ENCODE results near the gene PABPN1L.
"Not testable (repeated sequence)": the region's sequence is repeated elsewhere in the genome, so short reads cannot be mapped to it uniquely, and the experiment has no call there.

The PABPN1L gene

DNA sequence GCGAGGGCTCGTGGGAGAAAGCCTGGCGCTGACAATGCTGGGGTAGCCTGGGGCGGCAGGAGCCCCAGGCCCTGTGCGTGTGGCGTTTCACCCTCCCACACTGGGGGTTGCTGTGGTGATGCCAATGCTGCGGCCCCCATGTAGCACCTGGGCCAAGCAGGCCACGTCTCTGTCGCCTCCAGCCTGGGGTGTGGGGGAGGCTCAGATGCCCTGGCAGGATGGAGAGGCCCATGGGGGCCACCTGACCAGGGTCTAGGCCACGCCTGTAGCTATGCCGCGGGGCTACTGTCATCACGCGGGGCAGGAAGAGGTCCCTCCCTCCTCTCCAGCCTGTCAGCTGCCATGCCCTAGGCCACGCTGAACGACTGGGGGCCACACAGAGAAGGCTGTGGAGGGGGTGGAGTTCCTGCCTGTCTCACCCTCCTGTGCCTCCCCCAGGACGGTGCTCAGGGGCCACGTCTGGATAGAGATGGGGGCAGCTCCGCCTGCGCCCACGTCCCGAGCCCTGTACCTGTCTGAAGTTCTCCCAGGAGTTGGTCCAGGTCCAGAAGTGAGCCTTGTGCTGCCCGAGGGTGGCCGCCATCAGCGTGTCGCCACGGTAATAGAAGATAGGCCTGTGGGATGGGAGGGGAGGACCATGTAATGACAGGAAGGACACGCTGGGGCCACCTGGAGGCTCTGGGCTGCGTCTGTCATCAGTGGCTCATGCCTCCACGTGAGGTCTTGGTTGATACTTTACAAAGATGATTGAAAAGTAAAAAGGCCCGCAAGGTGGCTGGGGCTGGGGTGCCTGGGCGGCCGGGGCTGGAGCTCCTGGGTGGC lies 42.0 kb downstream of the PABPN1L start:
- DNase-seq: no peak

DNA sequence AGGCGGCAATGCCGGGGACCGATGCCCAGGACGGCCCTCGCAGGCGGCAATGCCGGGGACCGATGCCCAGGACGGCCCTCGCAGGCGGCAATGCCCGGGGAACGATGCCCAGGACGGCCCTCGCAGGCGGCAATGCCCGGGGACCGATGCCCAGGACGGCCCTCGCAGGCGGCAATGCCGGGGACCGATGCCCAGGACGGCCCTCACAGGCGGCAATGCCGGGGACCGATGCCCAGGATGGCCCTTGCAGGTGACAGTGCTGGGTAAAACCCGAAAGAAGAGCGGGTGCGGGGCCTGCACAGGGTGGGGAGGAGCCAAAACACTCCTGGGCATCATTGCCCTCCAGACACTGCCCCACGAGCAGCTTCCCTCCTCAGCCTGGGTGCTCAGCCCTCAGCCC lies 42.8 kb downstream of the PABPN1L start:
- not testable (repeated sequence) for DNase-seq

DNA sequence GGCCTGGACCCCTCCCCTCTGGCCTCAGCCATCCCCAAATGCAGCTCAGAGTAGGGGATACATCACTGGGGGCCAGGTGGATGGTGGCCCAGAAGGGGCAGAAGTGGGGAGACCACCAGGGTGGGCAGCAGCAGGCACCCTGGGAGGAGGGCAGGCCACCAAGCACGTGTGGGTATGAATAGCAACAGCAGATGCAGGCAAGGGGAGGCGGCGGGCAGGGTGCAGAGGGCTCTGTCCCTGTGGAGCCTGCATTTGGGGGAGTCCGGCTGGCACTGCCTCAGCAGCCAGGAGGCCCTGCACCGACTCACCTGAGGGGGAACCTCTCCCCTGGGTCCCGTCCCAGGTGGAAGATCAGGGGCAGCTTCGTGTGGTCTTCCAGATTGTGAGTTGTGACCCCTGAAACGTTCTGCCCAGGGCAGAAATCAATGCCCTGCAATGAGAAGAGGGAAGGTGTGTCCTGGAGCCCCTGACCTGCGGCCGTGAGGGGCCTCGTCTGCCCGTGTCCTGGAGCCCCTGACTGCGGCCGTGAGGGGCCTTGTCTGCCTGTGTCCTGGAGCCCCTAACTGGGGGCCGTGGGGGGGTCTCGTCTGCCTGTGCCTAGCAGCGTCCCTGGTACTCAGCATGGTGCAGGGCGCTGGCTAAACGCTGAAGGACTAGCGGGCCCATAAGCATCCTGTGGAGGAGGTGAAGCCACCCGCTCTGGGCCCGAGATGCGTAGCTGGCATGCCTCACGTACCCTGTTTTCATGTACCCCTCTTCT lies 44.0 kb downstream of the PABPN1L start:
- no peak for DNase-seq

DNA sequence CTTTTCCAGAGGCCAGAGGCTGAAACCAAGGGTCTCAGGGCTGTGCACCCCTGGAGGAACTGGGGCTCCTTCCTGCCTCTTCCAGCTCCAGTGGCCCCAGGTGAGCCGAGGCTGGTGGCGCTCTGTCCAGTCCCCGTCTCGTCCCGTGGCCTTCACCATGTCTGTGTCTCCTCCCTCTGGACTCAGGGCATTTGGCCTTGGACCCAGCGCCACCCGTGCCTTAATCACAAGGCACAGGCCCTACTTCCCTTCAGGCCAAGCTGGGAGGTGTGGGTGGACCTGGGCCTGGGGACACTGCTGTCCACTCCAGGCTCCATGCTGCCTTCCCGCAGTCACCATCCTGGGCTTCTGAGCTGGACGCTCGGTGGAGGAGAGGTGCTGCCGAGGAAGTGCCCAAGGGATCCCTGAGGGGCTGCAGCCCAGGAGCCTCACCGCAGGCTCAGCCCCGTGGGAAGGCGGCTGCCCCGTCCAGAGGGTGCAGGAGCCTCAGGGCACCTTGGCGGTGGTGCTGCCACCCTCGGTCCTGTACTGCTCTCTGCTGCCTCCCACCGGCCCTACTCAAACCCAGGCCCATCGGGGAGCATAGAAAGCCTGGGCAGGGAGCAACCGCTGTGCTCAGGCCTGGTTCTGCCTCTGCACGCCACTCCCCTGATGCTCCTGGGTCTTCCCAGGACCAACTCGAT lies 45.2 kb downstream of the PABPN1L start:
- DNase-seq: no peak

DNA sequence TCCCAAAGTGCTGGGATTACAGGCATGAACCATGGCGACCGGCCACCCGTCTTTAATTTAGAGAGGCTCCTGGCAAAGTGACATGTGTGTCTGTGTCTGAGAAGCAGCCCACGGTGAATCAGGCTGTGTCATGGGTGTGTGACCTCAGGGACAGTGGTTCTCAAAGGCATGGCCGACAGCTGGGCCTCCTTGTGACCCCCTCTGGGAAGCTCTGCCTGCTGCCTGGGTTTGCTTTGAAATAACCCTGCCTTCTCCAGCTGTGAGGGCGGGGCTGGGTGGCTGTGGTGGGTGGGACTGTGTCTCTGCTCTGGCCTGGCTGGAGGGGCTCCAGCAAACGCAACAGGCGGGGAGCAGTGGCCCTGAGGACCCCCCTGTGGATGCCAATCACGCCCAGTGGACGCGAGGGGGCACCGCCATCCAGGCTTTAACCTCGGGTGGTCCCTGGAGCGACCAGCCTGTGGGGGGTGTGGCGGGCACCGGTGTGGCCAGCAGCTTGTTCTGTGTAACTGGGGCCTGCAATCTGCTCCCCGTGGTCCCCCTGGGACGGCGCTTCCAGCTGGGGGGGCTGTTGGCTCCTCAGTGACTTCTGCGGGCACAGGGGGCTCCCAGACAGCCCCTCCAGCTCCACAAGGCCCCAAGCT lies 46.0 kb downstream of the PABPN1L start:
- DNase-seq: no peak

DNA sequence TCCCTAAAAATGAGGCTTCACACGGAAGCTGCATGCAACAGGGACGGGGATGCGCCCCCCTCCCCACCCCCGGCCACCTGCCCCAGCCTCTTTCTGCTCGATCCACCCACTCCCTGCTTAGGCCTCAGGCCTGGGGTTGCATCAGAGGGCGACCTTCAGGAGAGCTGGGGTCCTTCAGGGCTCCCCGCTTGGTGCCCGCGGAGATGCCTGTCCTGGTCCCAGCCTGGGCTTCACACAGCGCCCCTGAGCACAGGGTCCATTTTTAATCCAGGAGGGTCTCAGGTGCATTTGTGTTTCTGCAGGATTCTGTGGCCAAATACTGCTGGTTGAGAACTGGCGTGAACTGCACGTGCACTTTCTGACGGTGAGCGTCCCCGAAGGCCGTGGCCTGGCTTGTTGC lies 47.3 kb downstream of the PABPN1L start:
- no peak for DNase-seq

DNA sequence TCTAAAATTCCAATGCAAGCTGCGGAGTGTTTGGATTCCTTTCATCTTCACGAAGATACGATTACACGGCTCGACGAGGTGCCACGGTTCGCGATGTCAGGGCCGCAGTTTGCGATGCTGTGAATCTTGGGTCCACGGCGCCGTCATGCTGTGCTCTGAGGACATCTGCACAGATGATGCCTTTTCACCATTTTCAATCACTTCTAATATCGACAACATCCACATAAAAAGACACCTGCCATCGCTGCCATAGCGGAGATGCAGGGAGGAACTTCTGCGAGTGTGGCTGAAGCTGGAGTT lies 47.9 kb downstream of the PABPN1L start:
- DNase-seq: no peak

DNA sequence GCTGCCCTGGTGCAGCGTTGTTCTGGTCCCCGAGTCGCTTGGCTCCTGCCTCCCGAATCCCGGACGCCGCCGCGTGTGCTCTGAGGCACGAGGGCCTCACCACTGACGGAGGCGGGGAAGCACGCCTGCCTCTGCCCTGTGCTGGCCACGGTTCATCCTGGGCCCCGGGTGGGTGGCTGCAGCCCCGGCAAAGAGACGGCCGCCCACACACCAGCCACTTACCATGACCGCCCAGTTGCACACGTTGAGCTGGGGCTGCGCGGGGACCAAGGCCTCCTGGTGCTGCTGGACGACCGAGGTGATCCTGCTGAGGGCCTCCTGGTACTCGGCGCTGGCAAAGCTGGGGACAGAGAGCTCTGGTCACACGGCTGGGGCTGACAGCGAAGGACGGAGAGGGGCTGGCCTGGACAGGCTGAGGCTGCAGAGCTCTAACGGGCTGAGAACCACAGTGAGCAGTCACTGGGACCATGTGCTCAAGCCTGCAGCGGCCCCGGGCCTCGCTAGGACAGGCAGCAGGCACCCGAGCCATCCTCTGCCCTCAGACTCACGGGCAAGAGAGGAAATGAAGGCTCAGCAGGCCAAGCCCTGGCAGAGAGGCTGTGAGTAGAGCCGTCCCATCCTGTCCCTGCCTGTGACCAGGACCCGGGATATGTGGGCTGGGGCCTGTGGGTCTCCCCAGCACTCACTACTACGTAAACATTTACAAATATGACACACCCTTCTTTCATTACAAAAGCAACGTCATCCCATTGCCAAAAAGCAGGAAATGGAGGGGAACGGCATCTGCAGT lies 48.5 kb downstream of the PABPN1L start:
- DNase-seq: no peak

DNA sequence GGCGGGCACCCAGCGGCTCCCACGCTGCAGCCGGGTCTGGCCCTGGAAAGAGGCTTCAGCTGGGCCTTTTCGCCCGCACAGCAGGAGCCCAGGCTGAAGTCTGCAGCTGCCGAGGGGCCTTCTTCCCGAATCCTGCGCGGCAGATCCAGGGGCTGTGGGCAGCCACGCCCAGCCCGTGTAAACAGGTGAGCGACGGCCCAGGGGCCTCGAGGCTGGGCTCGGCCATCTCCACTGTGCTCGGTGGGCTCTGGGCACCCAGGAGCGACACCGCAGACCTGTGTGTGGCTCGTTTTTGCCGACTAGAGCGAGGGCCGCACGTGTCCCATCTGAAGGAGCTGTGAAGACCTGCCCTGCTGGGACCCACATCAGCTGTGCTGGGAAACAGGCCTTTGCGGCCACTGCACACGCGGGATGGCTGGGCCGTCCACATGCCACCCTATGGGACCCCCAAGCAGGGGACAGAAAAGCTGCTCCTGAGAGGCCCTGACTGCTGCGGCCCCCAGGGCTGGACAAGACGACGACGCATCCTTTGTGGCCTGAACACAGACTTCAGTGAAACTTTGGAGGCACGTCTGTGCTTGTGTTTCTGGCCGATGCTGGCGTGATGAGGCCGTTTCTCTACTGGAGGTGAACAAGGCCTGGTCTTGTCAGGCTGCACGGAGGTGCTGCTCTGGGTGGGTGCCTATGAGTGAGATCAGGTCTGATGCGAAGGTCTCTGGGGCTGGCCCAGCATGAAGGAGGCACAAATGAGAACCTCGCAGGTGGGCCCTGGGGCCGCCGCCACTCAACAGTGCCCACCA lies 49.5 kb downstream of the PABPN1L start:
- no peak for DNase-seq

DNA sequence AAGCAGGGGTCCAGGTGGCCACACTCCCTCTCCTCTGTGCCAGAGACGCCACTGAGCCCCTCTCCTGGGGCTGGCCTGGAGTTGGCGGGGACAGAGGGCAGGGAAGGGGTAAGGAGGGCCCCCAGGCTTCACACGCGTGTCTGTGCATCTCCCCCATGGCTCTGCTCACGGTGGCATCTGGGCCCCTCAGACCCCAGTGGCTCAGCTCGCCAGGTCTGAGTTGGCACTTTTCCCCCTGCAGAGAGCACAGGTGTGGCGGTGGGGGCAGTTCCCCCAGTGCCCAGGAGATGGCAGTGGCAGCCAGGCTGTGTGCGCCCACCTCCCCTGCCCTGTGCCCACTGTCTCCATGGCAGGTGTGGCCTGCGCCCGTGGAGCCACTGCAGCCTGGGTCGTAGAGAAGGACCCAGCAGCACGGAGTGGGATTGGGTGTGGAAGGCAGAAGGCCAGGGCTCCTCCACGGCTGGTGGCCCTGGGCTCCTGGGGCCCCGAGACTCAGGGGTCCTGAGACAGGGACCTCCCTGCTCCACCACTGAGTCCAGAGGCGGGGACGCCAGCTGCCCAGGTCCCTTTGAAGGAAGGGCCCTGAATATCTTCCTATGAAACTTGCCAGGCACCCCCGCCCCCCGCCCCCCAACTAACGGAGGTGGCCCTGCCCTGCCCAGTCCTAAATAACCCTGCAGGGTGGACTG lies 50.4 kb downstream of the PABPN1L start:
- DNase-seq: peak; percentile 59

DNA sequence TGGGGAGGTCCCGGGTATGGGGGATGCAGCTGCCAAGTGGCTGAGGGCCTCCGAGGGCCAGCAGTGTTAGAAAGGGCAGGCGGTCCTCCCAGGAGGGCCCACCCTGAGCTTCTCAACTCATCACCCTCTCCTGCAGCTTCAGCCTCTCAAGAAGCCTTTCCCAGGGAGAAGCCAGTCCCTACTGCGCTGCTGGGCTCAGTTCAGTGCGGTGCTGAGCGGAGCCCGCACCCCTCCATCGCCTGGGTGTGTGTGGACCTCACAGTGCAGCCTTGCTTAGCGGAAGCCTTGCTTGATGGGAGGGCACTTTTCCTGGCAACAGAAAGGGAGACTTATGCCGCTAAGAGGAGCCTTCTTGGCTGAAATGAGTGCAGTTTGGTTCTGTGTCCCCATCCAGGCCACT lies 51.2 kb downstream of the PABPN1L start:
- DNase-seq: no peak

DNA sequence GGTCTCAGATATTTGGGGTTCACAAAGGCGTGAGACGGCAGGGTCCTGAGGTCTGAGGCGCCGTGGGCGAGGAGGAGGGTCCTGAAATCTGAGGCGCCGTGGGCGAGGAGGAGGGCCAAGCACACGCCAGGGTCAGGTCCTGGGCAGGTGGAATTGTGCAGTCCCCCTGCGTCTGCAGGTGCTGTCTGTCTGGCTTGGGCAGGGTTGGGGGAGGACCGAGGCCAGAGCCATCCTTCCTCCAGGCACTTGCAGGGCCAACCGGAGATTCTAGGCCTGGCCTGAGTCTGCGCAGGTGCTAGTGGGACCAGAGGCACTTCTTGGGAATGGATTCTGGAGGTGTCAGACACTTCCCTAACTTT lies 52.3 kb downstream of the PABPN1L start:
- DNase-seq: no peak

Data from CD4-positive, alpha-beta T cell treated with Interleukin-12 subunit alpha and Interleukin-12 subunit beta, for 1 hour (primary cell).